Measurements from ENCODE around the gene NOMO2.
"Not testable (repeated sequence)": the region's sequence is repeated elsewhere in the genome, so short reads cannot be mapped to it uniquely, and the experiment has no call there.

Gene NOMO2

DNA sequence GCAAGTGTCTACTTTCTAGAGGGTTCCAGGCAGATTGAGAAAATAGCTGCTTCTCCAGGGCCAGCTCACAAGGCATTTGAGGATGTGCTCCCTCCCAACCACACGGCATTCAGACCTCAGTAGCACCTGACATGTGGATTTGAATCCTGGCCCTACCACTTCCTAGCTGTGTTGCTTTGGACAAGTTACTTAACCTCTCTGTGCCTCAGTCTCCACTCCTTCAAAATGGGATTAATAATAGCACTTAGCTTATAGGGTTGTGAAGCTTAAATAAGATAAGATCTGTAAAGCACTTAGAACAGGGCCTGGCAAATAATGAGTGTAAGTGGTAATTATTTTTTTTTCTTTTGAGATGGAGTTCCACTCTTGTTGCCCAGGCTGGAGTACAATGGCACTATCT lies 21.0 kb upstream of the NOMO2 start:
- TF ChIP-seq, protein P1, sequence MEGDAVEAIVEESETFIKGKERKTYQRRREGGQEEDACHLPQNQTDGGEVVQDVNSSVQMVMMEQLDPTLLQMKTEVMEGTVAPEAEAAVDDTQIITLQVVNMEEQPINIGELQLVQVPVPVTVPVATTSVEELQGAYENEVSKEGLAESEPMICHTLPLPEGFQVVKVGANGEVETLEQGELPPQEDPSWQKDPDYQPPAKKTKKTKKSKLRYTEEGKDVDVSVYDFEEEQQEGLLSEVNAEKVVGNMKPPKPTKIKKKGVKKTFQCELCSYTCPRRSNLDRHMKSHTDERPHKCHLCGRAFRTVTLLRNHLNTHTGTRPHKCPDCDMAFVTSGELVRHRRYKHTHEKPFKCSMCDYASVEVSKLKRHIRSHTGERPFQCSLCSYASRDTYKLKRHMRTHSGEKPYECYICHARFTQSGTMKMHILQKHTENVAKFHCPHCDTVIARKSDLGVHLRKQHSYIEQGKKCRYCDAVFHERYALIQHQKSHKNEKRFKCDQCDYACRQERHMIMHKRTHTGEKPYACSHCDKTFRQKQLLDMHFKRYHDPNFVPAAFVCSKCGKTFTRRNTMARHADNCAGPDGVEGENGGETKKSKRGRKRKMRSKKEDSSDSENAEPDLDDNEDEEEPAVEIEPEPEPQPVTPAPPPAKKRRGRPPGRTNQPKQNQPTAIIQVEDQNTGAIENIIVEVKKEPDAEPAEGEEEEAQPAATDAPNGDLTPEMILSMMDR (conservative IDR thresholded peaks at IDR 0.05) = no peak
- H3K27ac ChIP-seq = no peak overlapping the region

DNA sequence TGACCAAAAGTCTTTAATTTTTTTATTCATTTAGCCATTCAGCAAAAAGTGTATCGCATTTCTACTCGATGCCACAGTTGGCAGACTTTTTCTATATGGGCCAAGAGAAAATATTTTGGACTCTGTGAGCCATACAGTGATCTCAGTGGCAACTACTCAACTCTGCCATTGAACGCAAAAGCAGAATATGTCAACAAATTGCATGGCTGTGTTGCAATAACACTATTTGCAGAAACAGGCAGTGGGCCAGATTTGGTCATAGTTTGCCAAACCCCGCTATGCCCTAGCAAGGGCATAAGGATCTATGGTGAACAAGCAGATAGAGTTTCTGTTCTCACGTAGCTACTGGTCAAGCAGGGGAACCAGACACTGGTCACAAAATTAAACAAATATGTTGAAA lies 18.5 kb upstream of the NOMO2 start:
- not testable (repeated sequence) for H3K27ac ChIP-seq

DNA sequence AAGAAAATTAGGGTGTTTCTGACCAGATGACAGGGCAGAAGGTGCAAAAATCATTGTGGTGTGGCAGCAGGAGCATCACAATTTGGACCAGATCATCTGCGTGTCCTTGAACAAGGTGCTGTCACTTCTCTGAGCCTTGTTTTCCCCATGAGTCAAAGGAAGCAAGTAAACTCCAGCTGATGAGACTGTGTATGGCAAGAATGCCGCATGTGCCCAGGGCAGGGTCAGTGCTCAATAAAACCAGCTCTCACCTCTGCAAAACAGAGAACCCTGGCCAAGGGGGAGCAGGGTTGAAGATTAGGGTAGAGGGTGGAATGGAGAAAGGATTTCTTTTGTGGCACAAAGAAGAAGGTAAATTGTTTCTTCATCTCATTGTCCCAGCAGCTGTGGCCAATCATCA lies 17.4 kb upstream of the NOMO2 start:
- not testable (repeated sequence) for H3K27ac ChIP-seq

DNA sequence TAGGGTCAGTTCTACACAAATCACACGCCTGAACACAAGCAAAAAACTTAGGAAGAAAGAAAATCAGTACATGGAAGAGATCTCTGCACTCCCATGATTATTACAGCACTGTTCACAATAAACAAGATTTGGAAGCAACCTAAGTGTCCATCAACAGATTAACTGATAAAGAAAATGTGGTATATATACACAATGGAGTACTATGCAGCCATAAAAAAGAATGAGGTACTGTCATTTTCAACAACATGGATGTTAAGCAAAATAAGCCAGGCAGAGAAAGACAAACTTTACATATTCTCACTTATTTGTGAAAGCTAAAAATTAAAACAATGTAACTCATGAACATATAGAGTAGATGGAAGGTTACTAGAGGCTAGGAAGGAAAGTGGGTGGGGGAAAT lies 16.0 kb upstream of the NOMO2 start:
- H3K27ac ChIP-seq = not testable (repeated sequence)

DNA sequence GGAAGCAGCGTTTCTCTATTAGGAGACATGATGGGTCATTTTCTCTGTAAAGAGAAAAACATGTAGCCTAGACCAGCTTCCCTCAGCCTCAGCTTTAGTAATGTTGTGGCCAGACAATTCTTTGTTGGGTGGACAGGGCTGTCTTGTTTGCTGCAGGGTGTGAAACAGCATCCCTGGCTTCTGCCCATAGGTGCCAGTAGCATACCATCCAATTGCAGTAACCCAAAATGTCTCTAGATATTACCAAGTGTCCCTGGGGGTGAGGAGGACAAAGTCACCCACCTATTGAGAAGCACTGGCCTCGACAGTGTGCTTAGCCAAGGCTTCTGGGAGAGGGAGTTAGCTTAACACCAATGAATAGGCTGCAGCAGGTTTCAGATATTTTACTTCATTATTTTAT lies 14.0 kb upstream of the NOMO2 start:
- not testable (repeated sequence) for H3K27ac ChIP-seq

DNA sequence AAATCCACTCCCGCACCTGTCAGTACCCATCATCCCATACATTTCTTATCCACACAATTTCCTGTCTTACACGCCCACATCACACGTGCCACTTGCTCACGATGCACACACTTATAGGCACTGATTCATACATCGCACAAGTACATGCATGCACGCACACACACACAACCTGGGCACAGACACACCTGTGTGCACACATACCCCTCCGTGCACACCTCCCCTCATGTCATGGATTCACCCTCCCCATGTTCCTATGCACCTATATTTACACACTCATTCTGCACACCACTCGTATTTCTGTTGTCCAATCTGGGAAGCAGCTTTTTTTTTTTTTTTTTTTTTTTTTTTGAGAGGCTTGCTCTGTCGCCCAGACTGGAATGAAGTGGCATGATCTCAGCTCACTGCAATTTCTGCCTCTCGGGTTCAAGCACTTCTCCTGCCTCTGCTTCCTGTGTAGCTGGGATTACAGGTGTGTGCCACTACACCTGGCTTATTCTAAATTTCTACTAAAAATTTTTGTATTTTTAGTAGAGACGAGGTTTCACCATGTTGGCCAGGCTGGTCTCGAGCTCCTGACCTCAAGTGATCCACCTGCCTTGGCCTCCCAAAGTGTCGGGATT lies 13.5 kb upstream of the NOMO2 start:
- not testable (repeated sequence) for H3K27ac ChIP-seq

DNA sequence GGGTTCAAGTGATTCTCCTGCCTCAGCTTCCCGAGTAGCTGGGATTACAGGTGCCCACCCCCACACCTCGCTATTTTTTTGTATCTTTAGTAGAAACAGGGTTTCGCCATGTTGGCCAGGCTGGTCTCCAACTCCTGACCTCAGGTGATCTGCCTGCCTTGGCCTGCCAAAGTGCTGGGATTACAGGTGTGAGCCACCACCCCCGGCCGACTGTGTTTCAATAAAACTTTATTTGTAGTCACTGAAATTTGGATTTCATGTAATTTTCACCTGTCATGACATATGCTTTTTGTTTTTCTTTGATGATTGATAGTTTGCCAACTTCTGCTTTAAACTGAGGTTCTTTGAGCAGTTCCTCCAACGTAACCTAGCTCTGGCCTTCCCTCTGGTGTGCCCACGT lies 12.0 kb upstream of the NOMO2 start:
- H3K27ac ChIP-seq = not testable (repeated sequence)

DNA sequence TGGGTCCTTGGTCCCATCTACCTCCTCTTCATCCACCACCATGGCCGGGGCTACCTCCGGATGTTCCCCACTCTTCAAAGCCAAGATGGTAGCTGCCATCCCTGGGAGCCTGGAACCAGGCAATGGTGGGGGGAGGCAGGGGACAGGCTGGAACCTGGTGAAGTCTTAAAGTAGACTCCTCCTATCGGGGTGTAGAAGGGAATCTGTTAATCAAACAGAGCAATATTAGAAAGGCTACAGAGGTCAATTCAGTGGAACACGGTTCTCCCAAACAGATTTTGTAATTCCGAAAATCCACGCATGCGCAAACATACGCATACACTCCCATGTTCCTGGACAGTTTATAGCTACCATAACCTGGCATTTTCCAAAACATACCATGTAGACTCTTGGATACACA lies 11.1 kb upstream of the NOMO2 start:
- not testable (repeated sequence) for H3K27ac ChIP-seq

DNA sequence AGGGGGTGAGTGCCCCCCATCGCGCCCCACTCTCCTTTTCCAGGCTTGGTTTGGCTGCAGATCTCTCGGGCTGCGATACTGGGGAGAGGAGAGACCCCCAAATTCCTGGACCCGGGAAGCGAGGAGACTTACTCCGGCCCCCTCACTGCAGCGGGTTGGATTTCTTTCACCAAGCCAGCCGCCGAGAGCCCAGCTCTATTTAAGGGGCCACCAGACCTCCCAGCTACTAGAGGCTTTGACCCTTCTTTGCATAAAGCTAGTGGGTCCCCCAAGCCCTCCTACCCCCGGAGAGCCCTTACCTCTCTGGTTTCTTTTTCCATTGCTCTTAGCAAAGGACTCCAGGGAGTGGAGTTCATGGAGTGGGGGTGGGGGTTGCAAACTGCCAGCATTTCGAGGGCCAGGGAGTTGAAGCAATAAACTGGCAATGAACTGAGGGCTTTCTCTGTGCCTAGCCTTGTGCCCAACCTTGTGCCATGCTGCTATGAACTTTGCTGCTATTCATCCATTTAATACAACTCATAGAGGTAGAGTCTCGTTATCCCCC lies 9.5 kb upstream of the NOMO2 start:
- not testable (repeated sequence) for H3K27ac ChIP-seq

DNA sequence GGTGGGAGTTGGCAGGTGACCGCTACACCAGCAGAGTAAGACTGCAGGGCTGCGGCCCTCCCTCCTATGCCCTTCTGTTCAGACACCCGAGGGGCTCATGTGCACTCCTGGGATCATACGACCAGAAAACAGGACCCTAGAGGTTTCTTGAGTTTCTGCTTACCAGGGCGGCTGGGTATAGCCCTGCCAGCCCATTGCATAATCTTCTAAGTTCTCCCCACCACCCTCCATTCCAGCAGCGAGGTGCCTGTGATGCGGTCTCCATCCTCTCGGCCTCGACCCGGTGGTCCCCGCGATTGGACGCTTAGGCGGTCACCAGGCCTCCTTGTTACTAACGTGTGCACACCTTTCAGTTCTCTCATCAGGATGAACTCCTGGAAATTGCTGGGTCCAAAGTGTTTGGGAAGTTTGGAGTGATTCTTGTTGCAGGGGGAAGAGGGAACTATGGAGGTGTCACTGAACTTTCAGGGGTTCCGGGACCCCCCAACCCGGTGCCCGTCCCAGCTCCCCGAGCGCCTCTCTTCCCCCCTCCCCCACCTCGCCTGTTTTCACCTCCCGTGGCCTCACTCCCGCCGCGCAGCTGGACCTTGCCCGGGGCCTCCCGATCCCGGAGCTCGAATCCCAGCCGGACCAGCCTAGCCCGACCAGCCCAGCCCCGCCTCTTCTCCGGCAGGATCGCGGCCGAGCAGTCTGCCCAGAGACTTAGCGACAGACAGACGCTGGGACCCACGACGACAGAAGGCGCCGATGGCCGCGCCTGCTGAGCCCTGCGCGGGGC lies 8.8 kb upstream of the NOMO2 start:
- H3K27ac ChIP-seq = not testable (repeated sequence)

DNA sequence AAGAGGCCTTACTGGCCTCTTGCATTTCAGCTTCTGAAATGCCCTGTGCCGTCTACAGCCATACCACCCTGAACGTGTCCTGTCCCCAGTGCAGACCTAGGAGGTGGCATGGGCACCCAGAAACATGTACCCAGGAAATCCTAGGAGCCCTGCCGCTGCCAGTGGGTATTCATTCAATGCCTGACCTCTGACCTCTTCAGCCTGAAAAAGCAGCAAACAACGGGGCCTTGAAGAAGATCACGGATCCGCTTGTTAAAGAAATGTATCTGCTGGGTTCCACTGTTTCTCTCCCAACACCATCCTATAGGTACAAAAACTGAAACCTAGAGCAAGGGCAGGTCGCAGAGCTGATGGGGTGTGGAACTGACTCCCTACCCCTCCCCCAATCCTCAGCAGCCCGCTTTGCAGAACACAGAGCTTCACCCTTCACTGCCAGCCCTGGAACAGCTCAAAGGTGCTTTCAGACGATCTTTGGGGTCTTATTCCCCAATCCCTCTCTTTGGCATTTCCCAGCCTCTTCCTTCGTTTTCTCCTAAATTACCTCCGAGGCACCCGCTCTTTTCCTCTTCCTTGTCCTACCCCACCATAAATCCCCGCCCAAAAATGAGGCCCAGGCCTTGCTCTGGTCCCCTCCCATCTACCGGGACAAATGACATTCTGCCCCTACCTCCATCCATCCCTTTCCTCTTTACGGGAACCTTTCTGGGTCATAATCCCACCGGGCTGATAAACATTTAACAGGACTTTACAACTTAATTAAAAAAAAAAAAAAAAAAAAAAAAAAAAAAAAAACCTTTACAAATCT lies 1.3 kb downstream of the NOMO2 start:
- not testable (repeated sequence) for H3K27ac ChIP-seq

DNA sequence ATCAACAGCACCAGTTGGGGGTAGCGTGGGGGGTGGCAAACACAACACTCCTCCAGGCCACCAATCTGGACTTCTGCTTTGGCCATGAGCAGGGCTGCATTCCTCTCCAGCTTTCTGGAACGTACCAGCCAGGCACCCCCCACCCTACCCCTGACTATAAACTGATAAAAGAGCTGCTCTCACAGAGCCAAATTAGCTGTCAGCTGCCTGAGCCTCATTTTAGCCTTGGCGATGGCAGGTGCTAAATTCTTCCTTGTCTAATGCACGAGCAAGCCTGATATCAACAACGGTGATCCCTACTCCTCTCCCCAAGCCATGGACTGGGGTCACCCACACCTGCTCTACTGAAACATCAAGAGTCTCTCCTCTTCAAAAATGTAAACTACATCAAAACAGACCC lies 8.2 kb downstream of the NOMO2 start:
- not testable (repeated sequence) for H3K27ac ChIP-seq

DNA sequence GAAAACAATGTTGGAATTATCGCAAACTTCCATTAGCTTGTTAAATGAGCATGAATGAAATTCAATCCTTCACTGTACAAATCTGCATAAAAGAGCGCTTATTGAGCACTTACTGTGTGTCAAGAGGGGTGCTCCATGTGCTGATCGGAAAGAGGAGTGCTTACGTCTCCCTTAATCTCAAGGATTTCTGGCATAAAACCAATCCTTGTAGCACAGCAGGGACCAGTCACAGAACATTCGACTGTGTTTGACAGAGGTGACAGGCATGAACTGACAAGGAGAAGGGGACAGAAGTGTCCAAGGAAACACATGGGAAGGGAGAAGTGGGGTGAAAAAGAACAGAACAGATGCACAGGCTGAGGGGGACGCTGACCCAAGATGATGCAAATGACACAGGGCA lies 14.5 kb downstream of the NOMO2 start:
- H3K27ac ChIP-seq = not testable (repeated sequence)

DNA sequence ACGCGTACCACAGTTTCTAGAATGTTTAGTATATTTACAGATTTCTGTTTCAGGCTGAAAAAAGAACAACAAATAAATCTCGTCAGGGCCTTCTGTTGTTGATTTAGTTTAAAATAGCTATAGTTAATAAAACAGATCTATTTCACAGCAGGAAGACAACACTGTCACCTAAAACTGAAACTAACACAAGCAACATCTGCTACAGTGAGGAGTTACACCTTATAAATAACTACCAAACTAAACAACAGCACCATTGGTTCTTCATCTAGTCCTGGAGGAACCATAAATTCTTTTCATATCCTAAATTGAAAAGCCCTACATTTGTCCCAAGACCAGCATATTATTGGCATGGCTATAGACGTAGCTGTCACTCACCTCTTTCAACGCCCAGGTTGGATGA lies 15.0 kb downstream of the NOMO2 start:
- H3K27ac ChIP-seq = not testable (repeated sequence)

DNA sequence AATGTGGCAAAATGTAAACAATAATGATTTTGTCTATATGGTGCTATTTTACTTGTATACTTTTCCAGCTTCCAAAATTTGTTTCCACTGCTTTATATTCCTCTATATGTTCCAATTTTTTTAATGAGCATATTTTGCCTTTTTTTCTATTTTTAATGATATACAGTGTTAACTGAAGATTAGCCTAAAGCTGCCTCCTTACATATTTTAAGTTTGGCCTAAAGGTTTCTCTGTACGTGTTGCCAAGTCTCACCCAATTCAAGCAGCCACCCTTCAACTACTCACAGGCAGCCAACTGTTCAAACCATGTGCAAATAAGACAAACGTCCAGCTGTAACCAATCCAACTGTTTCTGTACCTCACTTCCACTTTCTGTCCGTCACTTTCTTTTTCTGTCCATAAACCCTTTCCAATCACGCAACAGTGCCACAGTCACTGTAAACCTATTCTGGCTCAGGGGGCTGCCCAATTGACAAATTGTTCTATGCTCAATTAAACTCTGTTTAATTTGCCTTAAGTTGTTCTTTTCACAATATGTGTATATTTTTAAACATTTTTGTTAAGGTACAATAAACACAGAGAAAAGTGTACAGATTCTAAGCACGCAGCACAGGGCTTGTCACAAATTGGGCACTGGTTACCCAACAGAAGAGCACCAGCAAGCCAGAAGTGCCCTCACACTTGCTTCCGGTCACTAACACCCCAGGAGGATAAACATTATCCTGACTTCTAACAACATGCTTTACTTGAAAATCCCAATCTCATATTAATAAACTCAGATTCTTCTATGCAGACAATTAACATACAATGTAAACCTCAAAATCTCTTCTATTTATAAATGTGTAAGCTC lies 17.4 kb downstream of the NOMO2 start:
- not testable (repeated sequence) for H3K27ac ChIP-seq

DNA sequence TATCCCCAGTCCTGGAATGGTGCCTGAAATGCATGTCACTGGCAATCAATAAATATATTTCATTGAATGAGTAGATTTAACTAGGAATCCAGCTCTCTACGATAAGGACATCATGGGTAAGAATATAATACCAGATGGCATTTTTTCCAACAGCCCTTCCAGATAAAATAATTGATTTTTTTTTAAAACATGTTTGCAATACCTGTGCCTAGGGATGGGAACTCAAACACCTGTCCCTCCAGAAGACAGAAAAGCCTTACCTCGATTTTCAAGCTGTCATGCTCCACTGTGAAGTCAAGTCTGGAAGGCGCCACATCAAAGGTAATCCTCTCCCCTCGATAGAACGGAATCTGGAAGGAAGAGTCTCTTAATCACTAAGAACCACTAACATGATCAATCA lies 20.0 kb downstream of the NOMO2 start:
- H3K27ac ChIP-seq = not testable (repeated sequence)
